ENCODE measurements around the gene SPRED2.

DNA sequence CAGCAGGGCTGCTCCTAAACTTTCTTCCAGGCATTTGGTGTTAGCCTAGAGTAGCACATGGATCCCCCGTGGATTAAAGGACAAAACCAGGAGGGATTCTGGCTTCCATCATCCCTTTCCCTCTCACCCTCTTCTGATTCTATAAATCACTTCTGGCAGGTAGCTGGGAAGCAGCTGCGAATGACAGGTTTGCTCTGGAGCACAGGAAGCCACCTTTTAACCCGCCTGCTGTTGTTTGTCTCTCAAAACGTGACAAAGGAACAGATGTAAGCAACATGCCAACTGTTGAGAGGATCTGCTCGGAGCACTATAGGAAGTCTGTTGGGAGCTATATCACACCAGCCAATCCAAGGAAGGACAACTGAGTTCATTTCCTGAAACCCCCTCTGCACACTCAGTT is 102.9 kb downstream of the SPRED2 start:
- TF ChIP-seq, protein P1, sequence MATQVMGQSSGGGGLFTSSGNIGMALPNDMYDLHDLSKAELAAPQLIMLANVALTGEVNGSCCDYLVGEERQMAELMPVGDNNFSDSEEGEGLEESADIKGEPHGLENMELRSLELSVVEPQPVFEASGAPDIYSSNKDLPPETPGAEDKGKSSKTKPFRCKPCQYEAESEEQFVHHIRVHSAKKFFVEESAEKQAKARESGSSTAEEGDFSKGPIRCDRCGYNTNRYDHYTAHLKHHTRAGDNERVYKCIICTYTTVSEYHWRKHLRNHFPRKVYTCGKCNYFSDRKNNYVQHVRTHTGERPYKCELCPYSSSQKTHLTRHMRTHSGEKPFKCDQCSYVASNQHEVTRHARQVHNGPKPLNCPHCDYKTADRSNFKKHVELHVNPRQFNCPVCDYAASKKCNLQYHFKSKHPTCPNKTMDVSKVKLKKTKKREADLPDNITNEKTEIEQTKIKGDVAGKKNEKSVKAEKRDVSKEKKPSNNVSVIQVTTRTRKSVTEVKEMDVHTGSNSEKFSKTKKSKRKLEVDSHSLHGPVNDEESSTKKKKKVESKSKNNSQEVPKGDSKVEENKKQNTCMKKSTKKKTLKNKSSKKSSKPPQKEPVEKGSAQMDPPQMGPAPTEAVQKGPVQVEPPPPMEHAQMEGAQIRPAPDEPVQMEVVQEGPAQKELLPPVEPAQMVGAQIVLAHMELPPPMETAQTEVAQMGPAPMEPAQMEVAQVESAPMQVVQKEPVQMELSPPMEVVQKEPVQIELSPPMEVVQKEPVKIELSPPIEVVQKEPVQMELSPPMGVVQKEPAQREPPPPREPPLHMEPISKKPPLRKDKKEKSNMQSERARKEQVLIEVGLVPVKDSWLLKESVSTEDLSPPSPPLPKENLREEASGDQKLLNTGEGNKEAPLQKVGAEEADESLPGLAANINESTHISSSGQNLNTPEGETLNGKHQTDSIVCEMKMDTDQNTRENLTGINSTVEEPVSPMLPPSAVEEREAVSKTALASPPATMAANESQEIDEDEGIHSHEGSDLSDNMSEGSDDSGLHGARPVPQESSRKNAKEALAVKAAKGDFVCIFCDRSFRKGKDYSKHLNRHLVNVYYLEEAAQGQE (IDR thresholded peaks at IDR 0.05; ENCODE audit: insufficient read depth in 1 of 2, low read depth in 2 of 2, low read length in 2 of 2): no peak
- TF ChIP-seq POLR2AphosphoS5 (IDR thresholded peaks at IDR 0.05; ENCODE audit: low read depth, low read length): no peak
- TF ChIP-seq TAF1 (IDR thresholded peaks at IDR 0.05; ENCODE audit: borderline replicate concordance, insufficient read depth, low read length): no peak
- no peak for TF ChIP-seq SIN3A (IDR thresholded peaks at IDR 0.05; ENCODE audit: borderline replicate concordance, insufficient read depth, low read length)
- TF ChIP-seq FOXP2 (optimal IDR thresholded peaks at IDR 0.05; ENCODE audit: borderline replicate concordance, extremely low read depth, extremely low read length, insufficient read depth): no peak

Measured in PFSK-1 (cell line).